Suprapubic skin (tissue), 4 donors: ENCODE results near the gene ASIP.

Experiments
- EP300 ChIP-seq: sonication (generic); formaldehyde crosslinking; IDR thresholded peaks from one replicate; pipeline ENCODE4 v1.6.1; 2017; ENCODE audit warnings: antibody characterized with exemption
- POLR2A ChIP-seq, 2 donors: fragments of 450-650 bp; IDR thresholded peaks; one replicate each; pipeline ENCODE4 v1.6.1; 2017; ENCODE audit warnings: antibody characterized with exemption in 2 of 2, mild to moderate bottlenecking in 2 of 2, moderate library complexity in 2 of 2
- POLR2AphosphoS5 ChIP-seq, 3 donors: sonication (generic); formaldehyde crosslinking; IDR thresholded peaks; one replicate each; pipeline ENCODE4 v1.6.1; 2017; ENCODE audit warnings: antibody characterized with exemption in 3 of 3
- TF ChIP-seq, protein P1 (sequence below), 2 donors: fragments of 200-600 bp in 1 of 2; fragments of 450-650 bp in 1 of 2; sonication (generic) in 1 of 2; IDR thresholded peaks; one replicate each; pipeline ENCODE4 v1.5.1; 2016 to 2019; ENCODE audit warnings: antibody characterized with exemption in 2 of 2, mild to moderate bottlenecking in 1 of 2, moderate library complexity in 1 of 2

DNA sequence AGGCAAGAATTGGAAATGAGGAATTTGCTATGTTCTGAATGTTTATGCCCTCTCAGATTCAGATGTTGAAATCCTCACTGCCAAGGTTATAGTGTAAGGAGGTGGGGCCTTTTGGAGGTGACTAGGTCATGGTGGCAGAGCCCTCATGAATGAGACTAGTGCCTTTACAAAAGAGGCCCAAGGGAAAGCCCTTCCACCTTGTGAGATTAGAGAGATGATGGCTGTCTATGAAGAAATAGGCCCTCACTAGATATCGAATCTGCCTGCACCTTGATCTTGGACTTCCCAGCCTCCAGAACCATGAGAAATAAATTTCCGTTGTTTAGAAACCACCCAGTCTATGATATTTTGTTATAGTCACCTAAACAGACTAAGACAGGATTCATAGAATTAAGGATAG, 10.4 kb downstream of the ASIP start:
- no peak for TF ChIP-seq POLR2A (IDR thresholded peaks at IDR 0.05)
- TF ChIP-seq, protein P1, sequence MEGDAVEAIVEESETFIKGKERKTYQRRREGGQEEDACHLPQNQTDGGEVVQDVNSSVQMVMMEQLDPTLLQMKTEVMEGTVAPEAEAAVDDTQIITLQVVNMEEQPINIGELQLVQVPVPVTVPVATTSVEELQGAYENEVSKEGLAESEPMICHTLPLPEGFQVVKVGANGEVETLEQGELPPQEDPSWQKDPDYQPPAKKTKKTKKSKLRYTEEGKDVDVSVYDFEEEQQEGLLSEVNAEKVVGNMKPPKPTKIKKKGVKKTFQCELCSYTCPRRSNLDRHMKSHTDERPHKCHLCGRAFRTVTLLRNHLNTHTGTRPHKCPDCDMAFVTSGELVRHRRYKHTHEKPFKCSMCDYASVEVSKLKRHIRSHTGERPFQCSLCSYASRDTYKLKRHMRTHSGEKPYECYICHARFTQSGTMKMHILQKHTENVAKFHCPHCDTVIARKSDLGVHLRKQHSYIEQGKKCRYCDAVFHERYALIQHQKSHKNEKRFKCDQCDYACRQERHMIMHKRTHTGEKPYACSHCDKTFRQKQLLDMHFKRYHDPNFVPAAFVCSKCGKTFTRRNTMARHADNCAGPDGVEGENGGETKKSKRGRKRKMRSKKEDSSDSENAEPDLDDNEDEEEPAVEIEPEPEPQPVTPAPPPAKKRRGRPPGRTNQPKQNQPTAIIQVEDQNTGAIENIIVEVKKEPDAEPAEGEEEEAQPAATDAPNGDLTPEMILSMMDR (IDR thresholded peaks at IDR 0.05) = no peak
- no peak for TF ChIP-seq POLR2AphosphoS5 (IDR thresholded peaks at IDR 0.05)
- no peak for TF ChIP-seq EP300
